ENCODE results near the gene CCSER2.

GRCh38 chr10:84541289-84541637 lies 212.9 kb downstream of the CCSER2 start:
- TF ChIP-seq CTCF (conservative IDR thresholded peaks at IDR 0.05) (0 out of 2 replicates have a peak, but pooled peaks have one; percentile 17), EZH2 (IDR thresholded peaks at IDR 0.05; ENCODE audit: low read depth) (no peak)
